H54 (cell line): ENCODE results near the gene C1QTNF3.
"Not testable (repeated sequence)": the region's sequence is repeated elsewhere in the genome, so short reads cannot be mapped to it uniquely, and the experiment has no call there.

Source experiments
- DNase-seq: peaks from one replicate; pipeline ENCODE4 v3.0.0; 2011; ENCODE audit warnings: low spot score, mixed read lengths; ENCODE audit not compliant: insufficient read length
- FAIRE-seq: peaks from 3 replicates; lab custom pipeline; 2011; peaks lifted over from hg19 to GRCh38; lab: Jason Lieb, UNC
- POLR2A ChIP-seq: IDR thresholded peaks from 2 replicates; pipeline ENCODE4 v1.6.1; 2011; ENCODE audit warnings: low read depth, mild to moderate bottlenecking, low read length

Gene C1QTNF3

GRCh38 chr5:34041247-34041972 lies 1.6 kb downstream of the C1QTNF3 start:
- FAIRE-seq (no peak), DNase-seq (no peak)
- no peak for TF ChIP-seq POLR2A

GRCh38 chr5:34040472-34040871 lies 2.5 kb downstream of the C1QTNF3 start:
- DNase-seq, result no peak
- TF ChIP-seq POLR2A, result no peak
- FAIRE-seq, result no peak

GRCh38 chr5:34039398-34040157 lies 3.4 kb downstream of the C1QTNF3 start:
- no peak for TF ChIP-seq POLR2A
- no peak for FAIRE-seq

GRCh38 chr5:34038838-34039237 lies 4.2 kb downstream of the C1QTNF3 start:
- no peak for TF ChIP-seq POLR2A
- DNase-seq, result no peak
- FAIRE-seq, result no peak

More at GRCh38 chr5:34039398-34040157, 3.4 kb downstream of the C1QTNF3 start:
- DNase-seq, result no peak

- DNase-seq (no peak), FAIRE-seq (no peak)
- TF ChIP-seq POLR2A, result no peak
Measured at GRCh38 chr5:34038390-34038789, 4.6 kb downstream of the C1QTNF3 start.

GRCh38 chr5:34037726-34038125 lies 5.3 kb downstream of the C1QTNF3 start:
- DNase-seq (no peak), FAIRE-seq (no peak)
- TF ChIP-seq POLR2A, result no peak

- no peak for TF ChIP-seq POLR2A
- FAIRE-seq, result no peak
- no peak for DNase-seq
Measured at GRCh38 chr5:34035756-34036155, 7.3 kb downstream of the C1QTNF3 start.

- DNase-seq (no peak), FAIRE-seq (no peak)
- no peak for TF ChIP-seq POLR2A
Measured at GRCh38 chr5:34034534-34035327, 8.3 kb downstream of the C1QTNF3 start.

- FAIRE-seq, result no peak
- no peak for TF ChIP-seq POLR2A
Measured at GRCh38 chr5:34031966-34032365, 11.0 kb downstream of the C1QTNF3 start.

GRCh38 chr5:34031117-34031516 lies 11.9 kb downstream of the C1QTNF3 start:
- no peak for TF ChIP-seq POLR2A
- DNase-seq, result no peak
- peak; percentile 20 for FAIRE-seq

More at GRCh38 chr5:34031966-34032365, 11.0 kb downstream of the C1QTNF3 start:
- DNase-seq, result no peak

- DNase-seq, result not testable (repeated sequence)
- FAIRE-seq, result peak; percentile 11
Measured at GRCh38 chr5:34030585-34030984, 12.4 kb downstream of the C1QTNF3 start.

- DNase-seq, result no peak
- TF ChIP-seq POLR2A, result no peak
- no peak for FAIRE-seq
Measured at GRCh38 chr5:34030048-34030447, 13.0 kb downstream of the C1QTNF3 start.

GRCh38 chr5:34028349-34028748 lies 14.7 kb downstream of the C1QTNF3 start:
- no peak for FAIRE-seq
- no peak for DNase-seq
- TF ChIP-seq POLR2A, result no peak

GRCh38 chr5:34026089-34026761 lies 16.8 kb downstream of the C1QTNF3 start:
- DNase-seq (no peak), FAIRE-seq (no peak)
- no peak for TF ChIP-seq POLR2A
